Measurements from ENCODE around the gene CCDC106. TPM values are rescaled to one million over a fixed set of nuclear protein-coding genes. Genes with fewer than 3 reads are reported as not detected.

The CCDC106 gene
- total and polyA plus RNA-seq, 2 experiments from 2014 or later = 12.0 to 15.2 TPM

DNA sequence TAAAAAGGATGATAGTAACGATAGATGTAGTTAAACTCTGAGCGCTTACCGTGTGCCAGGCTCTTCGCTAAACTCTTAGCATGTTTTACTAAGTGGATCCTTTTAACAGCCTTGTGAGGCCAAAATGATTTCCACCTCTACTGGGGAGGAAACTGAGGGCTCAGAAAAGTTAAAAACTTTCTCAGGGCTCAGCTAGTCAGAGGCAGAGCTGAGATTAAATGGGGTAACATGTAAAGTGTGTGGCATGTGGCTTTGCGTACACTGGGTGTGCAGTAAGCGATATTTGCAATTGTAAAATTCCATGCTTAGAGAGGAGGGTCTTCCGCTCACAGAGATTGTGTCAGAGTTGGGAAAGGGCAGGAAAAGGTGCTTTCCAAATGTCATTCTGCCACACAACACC is 8.5 kb downstream of the CCDC106 start:
- Histone ChIP-seq H2AFZ (no peak overlapping the region), H3K27ac (peak overlapping the region; percentile 97), H3K4me3 (peak overlapping the region; percentile 98), H3K9me3 (ENCODE audit: low read depth) (no peaks in the 10 kb centered on the region), H3F3A (ENCODE audit: insufficient read depth) (peaks cover 8% of the 10 kb centered on the region), H3K9ac (peak overlapping the region; percentile 98), H4K20me1 (ENCODE audit: insufficient read depth) (peaks cover 37% of the 10 kb centered on the region; the same call in 1 of the 2 replicates), H3K27me3 (replicated peaks; ENCODE audit: insufficient read depth) (no peaks in the 10 kb centered on the region), H3K4me2 (ENCODE audit: unreplicated experiment) (peak overlapping the region; percentile 100), H3K9me2 (ENCODE audit: insufficient read depth) (no peaks in the 10 kb centered on the region), H3K36me3 (ENCODE audit: low read depth) (peaks cover 6% of the 10 kb centered on the region; the same call in 1 of the 2 replicates), H3K79me2 (ENCODE audit: insufficient read depth) (peaks cover 66% of the 10 kb centered on the region), H3K4me1 (ENCODE audit: insufficient read depth) (peaks cover 24% of the 10 kb centered on the region)
- in situ Hi-C loops (cut with MboI) = loop anchor here (25.0 kb wide), 1 partner anchor 1194 kb away; the partner anchor contains the start of genes CDC42EP5 and LENG9
- TF ChIP-seq EZH2phosphoT487 (IDR thresholded peaks at IDR 0.05; ENCODE audit: insufficient read depth, low read depth) = no peak
- TF ChIP-seq EZH2 (IDR thresholded peaks at IDR 0.05; ENCODE audit: insufficient read depth, poor library complexity, severe bottlenecking) = no peak
- no peak for DNase-seq
- WGBS, 2 experiments (ENCODE audit: low coverage in 1 of 2, low lambda C conversion rate in 2 of 2, missing lambda C conversion rate in 2 of 2) = 29 to 33% methylated on average over 7 of the region's 7 CpGs

DNA sequence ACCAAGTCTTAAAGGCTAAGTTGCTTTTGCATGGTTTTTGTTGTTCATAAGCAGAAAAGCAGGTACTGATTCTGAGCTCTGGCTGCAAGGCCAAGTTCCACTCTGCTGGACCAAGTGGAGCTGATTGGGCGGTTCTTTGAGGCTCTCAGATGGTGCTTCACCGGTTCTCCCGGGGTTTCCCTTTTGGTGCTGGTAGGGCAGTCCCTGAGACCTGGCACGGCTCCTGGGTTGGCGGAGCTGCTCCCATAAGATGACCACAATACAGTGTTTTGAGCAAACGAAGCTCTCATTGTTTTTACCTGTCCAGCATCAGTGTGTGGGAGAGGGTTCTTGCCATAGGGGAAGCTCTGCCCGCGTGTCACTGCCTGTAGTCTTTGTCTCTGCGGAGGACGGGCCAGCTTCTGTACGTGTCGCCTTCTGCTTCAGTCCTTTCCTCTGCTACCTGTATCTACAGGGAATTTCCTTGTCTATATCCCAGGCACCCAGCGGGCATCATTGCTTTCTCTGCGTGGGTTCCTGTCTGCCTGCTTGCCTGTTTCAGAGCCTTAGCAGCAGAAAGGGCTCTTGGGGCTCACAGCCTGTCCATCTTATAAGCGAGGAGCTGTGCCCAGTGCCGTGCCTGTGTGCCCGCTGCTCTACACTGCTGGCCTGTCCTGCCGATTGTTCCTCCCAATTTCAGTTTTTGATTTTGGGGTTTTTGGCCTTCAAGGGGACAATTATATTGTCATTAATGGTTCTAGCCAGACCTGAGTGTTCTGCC is 9.2 kb downstream of the CCDC106 start:
- in situ Hi-C loops (cut with MboI) = loop anchor here (25.0 kb wide), 1 partner anchor 1195 kb away; the partner anchor contains the start of genes CDC42EP5 and LENG9
- peaks cover 8% of the 10 kb centered on the region for H3F3A ChIP-seq (ENCODE audit: insufficient read depth)
- H3K4me2 ChIP-seq (ENCODE audit: unreplicated experiment) = peak overlapping the region; percentile 100
- no peaks in the 10 kb centered on the region for H3K9me3 ChIP-seq (ENCODE audit: low read depth)
- H3K9me2 ChIP-seq (ENCODE audit: insufficient read depth) = no peaks in the 10 kb centered on the region
- peak overlapping the region; percentile 98 for H3K4me3 ChIP-seq
- peak overlapping the region; percentile 97 for H3K27ac ChIP-seq
- H3K79me2 ChIP-seq (ENCODE audit: insufficient read depth) = peaks cover 72% of the 10 kb centered on the region
- H3K4me1 ChIP-seq (ENCODE audit: insufficient read depth) = peaks cover 24% of the 10 kb centered on the region
- TF ChIP-seq EZH2 (IDR thresholded peaks at IDR 0.05; ENCODE audit: insufficient read depth, poor library complexity, severe bottlenecking) (no peak), EZH2phosphoT487 (IDR thresholded peaks at IDR 0.05; ENCODE audit: insufficient read depth, low read depth) (no peak)
- WGBS, 2 experiments (ENCODE audit: low coverage in 1 of 2, low lambda C conversion rate in 2 of 2, missing lambda C conversion rate in 2 of 2) = 22 to 27% methylated on average over 18 of the region's 18 CpGs
- H3K36me3 ChIP-seq (ENCODE audit: low read depth) = peaks cover 11% of the 10 kb centered on the region; the same call in 1 of the 2 replicates
- DNase-seq = peak; percentile 61
- H3K9ac ChIP-seq = peak overlapping the region; percentile 98
- H2AFZ ChIP-seq = no peak overlapping the region
- no peaks in the 10 kb centered on the region for H3K27me3 ChIP-seq (replicated peaks; ENCODE audit: insufficient read depth)
- peaks cover 37% of the 10 kb centered on the region; the same call in 1 of the 2 replicates for H4K20me1 ChIP-seq (ENCODE audit: insufficient read depth)

- Histone ChIP-seq H3K27ac (no peak overlapping the region), H3K79me2 (ENCODE audit: insufficient read depth) (peaks cover 90% of the 10 kb centered on the region), H4K20me1 (ENCODE audit: insufficient read depth) (peaks cover 37% of the 10 kb centered on the region; the same call in 1 of the 2 replicates), H3K36me3 (ENCODE audit: low read depth) (peaks cover 24% of the 10 kb centered on the region; the same call in 1 of the 2 replicates), H3K9me2 (ENCODE audit: insufficient read depth) (no peaks in the 10 kb centered on the region), H3K4me1 (ENCODE audit: insufficient read depth) (peaks cover 24% of the 10 kb centered on the region), H3K4me2 (ENCODE audit: unreplicated experiment) (no peak overlapping the region), H3K27me3 (replicated peaks; ENCODE audit: insufficient read depth) (no peaks in the 10 kb centered on the region), H3F3A (ENCODE audit: insufficient read depth) (peaks cover 8% of the 10 kb centered on the region), H2AFZ (no peak overlapping the region), H3K9ac (peak overlapping the region; percentile 98), H3K9me3 (ENCODE audit: low read depth) (no peaks in the 10 kb centered on the region), H3K4me3 (peak overlapping the region; percentile 98)
- DNase-seq = no peak
- TF ChIP-seq EZH2 (IDR thresholded peaks at IDR 0.05; ENCODE audit: insufficient read depth, poor library complexity, severe bottlenecking) (no peak), EZH2phosphoT487 (IDR thresholded peaks at IDR 0.05; ENCODE audit: insufficient read depth, low read depth) (no peak)
- WGBS, 2 experiments (ENCODE audit: low coverage in 1 of 2, low lambda C conversion rate in 2 of 2, missing lambda C conversion rate in 2 of 2) = 90 to 94% methylated on average over 34 to 36 of the region's 37 CpGs
- in situ Hi-C loops (cut with MboI) = loop anchor here (25.0 kb wide), 1 partner anchor 1197 kb away; the partner anchor contains the start of genes CDC42EP5 and LENG9
These were observed 10.9 kb downstream of the CCDC106 start for GRCh38 chr19:55658846-55659459.

GRCh38 chr19:55659822-55660221 is 11.8 kb downstream of the CCDC106 start:
- TF ChIP-seq EZH2phosphoT487 (IDR thresholded peaks at IDR 0.05; ENCODE audit: insufficient read depth, low read depth) = no peak
- TF ChIP-seq EZH2 (IDR thresholded peaks at IDR 0.05; ENCODE audit: insufficient read depth, poor library complexity, severe bottlenecking) = no peak

More at GRCh38 chr19:55659822-55660221, 11.8 kb downstream of the CCDC106 start:
- H4K20me1 ChIP-seq (ENCODE audit: insufficient read depth) = peaks cover 37% of the 10 kb centered on the region; the same call in 1 of the 2 replicates
- no peak overlapping the region for H2AFZ ChIP-seq
- no peaks in the 10 kb centered on the region for H3K9me3 ChIP-seq (ENCODE audit: low read depth)
- H3K79me2 ChIP-seq (ENCODE audit: insufficient read depth) = peaks cover 99% of the 10 kb centered on the region
- H3K4me2 ChIP-seq (ENCODE audit: unreplicated experiment) = no peak overlapping the region
- H3K27ac ChIP-seq = no peak overlapping the region
- H3K9me2 ChIP-seq (ENCODE audit: insufficient read depth) = no peaks in the 10 kb centered on the region
- 85 to 88% methylated on average over 5 to 9 of the region's 9 CpGs for WGBS, 2 experiments (ENCODE audit: low coverage in 1 of 2, low lambda C conversion rate in 2 of 2, missing lambda C conversion rate in 2 of 2)
- H3K27me3 ChIP-seq (replicated peaks; ENCODE audit: insufficient read depth) = no peaks in the 10 kb centered on the region
- no peak overlapping the region for H3K4me3 ChIP-seq
- no peak for DNase-seq
- peaks cover 24% of the 10 kb centered on the region; the same call in 1 of the 2 replicates for H3K36me3 ChIP-seq (ENCODE audit: low read depth)
- in situ Hi-C loops (cut with MboI) = loop anchor here (25.0 kb wide), 1 partner anchor 1198 kb away; the partner anchor contains the start of genes CDC42EP5 and LENG9
- H3K4me1 ChIP-seq (ENCODE audit: insufficient read depth) = peaks cover 24% of the 10 kb centered on the region
- no peak overlapping the region for H3K9ac ChIP-seq
- H3F3A ChIP-seq (ENCODE audit: insufficient read depth) = peaks cover 8% of the 10 kb centered on the region

Data from GM23248 (cell line).